SU-DHL-6 (cell line): ENCODE data around the gene ARMH1.

Source experiments
- H2AFZ ChIP-seq: fragments of 200-600 bp; sonication (generic); 2 replicates; pipeline ENCODE4 v1.6.1; 2014; ENCODE audit warnings: low read depth, mild to moderate bottlenecking, moderate library complexity, mixed read lengths, antibody characterized with exemption, low read length; ENCODE audit not compliant: severe bottlenecking
- H3F3A ChIP-seq: fragments of 200-600 bp; shearing (Covaris generic); 2 replicates; pipeline ENCODE4 v1.6.0; 2016; ENCODE audit warnings: antibody characterized with exemption, mild to moderate bottlenecking; ENCODE audit not compliant: insufficient read depth
- H3K27ac ChIP-seq: fragments of 200-600 bp; sonication (generic); 2 replicates; pipeline ENCODE4 v1.5.1; 2016; ENCODE audit warnings: low read depth, mild to moderate bottlenecking, low read length, moderate library complexity, mixed read lengths
- H3K27me3 ChIP-seq: fragments of 200-600 bp; sonication (generic), shearing (Covaris generic); 2 replicates; pipeline ENCODE4 v1.6.0; 2014; ENCODE audit warnings: mild to moderate bottlenecking, low read length
- H3K36me3 ChIP-seq: fragments of 200-600 bp; sonication (generic); 2 replicates; pipeline ENCODE4 v1.6.1; 2014; ENCODE audit warnings: mild to moderate bottlenecking, low read length, mixed read lengths
- H3K4me2 ChIP-seq: fragments of 300-600, 200-600 bp; shearing (Covaris generic), sonication (generic); 2 replicates; pipeline ENCODE4 v1.6.0; 2014; ENCODE audit warnings: low read length, low read depth, mild to moderate bottlenecking; ENCODE audit not compliant: poor library complexity, severe bottlenecking
- H3K4me3 ChIP-seq: fragments of 200-600 bp; sonication (generic); 2 replicates; pipeline ENCODE4 v1.5.1; 2014; ENCODE audit warnings: antibody characterized with exemption, low read length, mild to moderate bottlenecking, mixed read lengths; ENCODE audit not compliant: insufficient read depth, poor library complexity, severe bottlenecking
- H3K79me2 ChIP-seq: fragments of 200-600 bp; sonication (generic); 2 replicates; pipeline ENCODE4 v1.6.1; 2014; ENCODE audit warnings: mild to moderate bottlenecking, low read length, moderate library complexity; ENCODE audit not compliant: insufficient read depth
- H3K9ac ChIP-seq: fragments of 200-600 bp; sonication (generic); 2 replicates; pipeline ENCODE4 v1.7.0; 2014; ENCODE audit warnings: mild to moderate bottlenecking, low read length
- H3K9me2 ChIP-seq: fragments of 200-600 bp; sonication (generic); replicated peaks from 2 replicates; pipeline ENCODE4 v1.6.1; 2014; ENCODE audit warnings: low read length; ENCODE audit not compliant: insufficient read depth
- H3K9me3 ChIP-seq: fragments of 200-600 bp; sonication (generic); 2 replicates; pipeline ENCODE4 v1.6.1; 2014; ENCODE audit warnings: low read length, mixed read lengths; ENCODE audit not compliant: insufficient read depth
- H4K20me1 ChIP-seq: fragments of 200-600 bp; sonication (generic); 2 replicates; pipeline ENCODE4 v1.6.1; 2014; ENCODE audit warnings: low read depth, mild to moderate bottlenecking, antibody characterized with exemption, low read length, moderate library complexity, mixed read lengths
- EZH2phosphoT487 ChIP-seq: fragments of 200-600 bp; sonication (generic), shearing (Covaris generic); conservative IDR thresholded peaks from 2 replicates; pipeline ENCODE4 v1.6.1; 2018; ENCODE audit warnings: mild to moderate bottlenecking, antibody characterized with exemption, low read length, moderate library complexity, mixed read lengths
- TF ChIP-seq, protein P1 (sequence below): fragments of 200-600 bp; sonication (generic); IDR thresholded peaks from one replicate; pipeline ENCODE4 v1.5.1; 2017; ENCODE audit warnings: antibody characterized with exemption, mild to moderate bottlenecking, low read length, moderate library complexity; ENCODE audit not compliant: insufficient read depth, poor library complexity, severe bottlenecking

Gene ARMH1

DNA sequence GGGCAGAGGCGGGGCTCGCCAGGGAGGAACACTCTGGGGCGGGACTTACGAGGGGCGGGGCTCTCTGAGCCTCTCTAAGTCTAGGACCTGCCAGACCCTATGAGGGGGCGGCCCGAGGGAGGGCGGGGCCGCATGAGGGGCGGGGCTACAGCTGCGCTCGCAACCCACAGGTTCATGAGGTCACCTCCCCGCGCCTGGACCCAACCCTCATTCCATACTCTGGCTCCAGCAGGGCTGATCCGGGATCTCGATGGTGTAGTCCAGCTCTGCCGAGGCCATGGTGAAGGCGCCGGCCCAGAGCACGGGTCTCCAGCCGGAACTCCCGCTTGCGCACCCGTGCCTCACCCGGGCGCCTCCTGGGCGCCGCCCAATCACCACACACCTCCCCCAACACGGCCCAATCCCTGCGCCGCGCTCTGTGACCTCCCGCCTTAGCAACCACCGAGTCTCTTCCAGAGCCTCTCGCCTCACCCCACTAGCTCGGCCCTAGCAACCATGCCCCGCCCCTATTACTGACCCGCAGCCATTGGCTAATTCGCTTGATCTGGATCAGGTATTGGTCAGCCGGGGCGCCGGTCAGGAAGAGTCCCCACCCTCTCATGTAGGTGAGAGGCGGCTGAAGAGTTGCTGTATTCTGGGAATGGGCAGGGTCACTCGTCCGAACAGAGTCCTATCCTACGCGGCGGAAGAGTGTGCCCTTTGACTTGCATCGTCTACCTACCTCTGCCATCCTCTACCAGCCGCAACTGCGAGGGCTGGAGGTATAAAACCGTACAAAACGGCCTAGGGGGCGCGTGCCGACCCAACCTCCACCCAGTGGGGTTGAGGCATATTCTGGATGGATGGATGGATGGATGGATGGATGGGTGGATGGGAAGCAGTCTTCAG, at the start of gene ARMH1, which contains the start of gene TMEM53:
Gene ARMH1 (plus strand): TSS at position 602 of the 888 bp plus-strand sequence. CDS start 14,984 bp downstream, outside the sequence.
Gene TMEM53 (minus strand): TSS at position 369 of the 888 bp plus-strand sequence. CDS start 90 bp downstream, at position 279.
- no peaks in the 10 kb centered on the region for H3K9me3 ChIP-seq
- no peaks in the 10 kb centered on the region for H3K36me3 ChIP-seq
- peak within 1 kb of the TSS; percentile 60 for H3K9ac ChIP-seq
- no peaks in the 10 kb centered on the region for H3F3A ChIP-seq
- H3K4me2 ChIP-seq: peak within 1 kb of the TSS; percentile 66
- no peaks in the 10 kb centered on the region for H4K20me1 ChIP-seq
- peak within 1 kb of the TSS; percentile 77 for H2AFZ ChIP-seq
- peak within 1 kb of the TSS; percentile 44; the same call in 1 of the 2 replicates for H3K27ac ChIP-seq
- TF ChIP-seq, protein P1, sequence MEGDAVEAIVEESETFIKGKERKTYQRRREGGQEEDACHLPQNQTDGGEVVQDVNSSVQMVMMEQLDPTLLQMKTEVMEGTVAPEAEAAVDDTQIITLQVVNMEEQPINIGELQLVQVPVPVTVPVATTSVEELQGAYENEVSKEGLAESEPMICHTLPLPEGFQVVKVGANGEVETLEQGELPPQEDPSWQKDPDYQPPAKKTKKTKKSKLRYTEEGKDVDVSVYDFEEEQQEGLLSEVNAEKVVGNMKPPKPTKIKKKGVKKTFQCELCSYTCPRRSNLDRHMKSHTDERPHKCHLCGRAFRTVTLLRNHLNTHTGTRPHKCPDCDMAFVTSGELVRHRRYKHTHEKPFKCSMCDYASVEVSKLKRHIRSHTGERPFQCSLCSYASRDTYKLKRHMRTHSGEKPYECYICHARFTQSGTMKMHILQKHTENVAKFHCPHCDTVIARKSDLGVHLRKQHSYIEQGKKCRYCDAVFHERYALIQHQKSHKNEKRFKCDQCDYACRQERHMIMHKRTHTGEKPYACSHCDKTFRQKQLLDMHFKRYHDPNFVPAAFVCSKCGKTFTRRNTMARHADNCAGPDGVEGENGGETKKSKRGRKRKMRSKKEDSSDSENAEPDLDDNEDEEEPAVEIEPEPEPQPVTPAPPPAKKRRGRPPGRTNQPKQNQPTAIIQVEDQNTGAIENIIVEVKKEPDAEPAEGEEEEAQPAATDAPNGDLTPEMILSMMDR: no peak
- no peak for TF ChIP-seq EZH2phosphoT487
- H3K9me2 ChIP-seq: no peaks in the 10 kb centered on the region
- H3K79me2 ChIP-seq: no peaks in the 10 kb centered on the region
- peak within 1 kb of the TSS; percentile 67 for H3K4me3 ChIP-seq
- no peaks in the 10 kb centered on the region for H3K27me3 ChIP-seq

DNA sequence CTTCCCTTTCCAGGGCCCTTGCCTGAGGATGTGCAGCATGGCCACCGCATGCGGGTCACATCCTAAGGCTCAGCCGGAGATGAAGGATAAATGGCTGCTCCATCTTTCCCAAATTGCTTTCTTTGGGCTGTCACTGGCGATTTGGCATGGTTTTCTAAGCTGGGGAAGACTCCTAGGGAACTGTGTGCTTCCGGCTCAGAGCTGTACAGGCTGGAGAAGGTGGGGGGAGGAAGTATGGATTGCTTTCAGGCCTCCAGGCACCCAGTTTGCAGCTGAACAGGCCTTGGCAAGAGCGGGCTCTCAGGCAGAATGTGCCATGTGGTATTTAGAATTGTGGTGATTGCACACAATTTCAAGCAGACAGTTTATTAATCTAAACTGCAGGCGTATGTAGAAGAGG, 49.2 kb upstream of the ARMH1 start:
- no peak overlapping the region for H2AFZ ChIP-seq
- no peaks in the 10 kb centered on the region for H3K36me3 ChIP-seq

DNA sequence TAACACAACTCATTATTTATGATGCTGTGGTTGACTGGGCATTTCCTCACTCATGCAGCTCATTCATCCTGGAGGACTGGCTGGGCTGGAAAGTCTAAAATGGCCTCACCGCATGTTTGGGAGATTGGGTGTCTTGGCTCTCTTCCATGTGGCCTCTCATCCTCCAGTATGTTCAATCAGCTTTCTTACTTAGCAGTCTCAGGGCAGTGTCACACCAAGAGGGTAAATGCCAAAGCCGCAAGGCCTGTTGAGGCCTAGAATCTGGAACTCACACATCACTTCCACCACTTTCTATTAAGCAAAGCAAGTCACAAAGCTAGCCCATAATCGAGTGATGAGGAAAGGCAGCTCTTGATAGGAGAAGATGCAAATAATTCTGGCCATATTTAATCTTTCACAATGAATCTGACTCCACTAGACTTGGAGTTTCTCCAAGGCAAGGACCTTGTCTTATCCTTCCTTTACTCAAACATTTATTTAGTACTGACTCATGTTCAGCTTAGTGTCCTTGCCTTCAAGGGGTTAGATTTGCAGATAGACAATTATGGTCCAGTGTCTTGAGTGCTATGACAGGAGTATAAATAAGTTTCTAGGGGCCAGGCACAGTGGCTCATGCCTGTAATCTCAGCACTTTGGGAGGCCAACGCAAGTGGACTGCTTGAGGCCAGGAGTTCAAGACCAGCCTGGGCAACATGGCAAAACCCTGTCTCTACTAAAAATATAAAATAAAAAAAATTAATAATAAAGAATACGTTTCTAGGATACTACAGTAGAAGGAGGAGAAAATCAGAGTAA, 45.4 kb upstream of the ARMH1 start:
- no peak for TF ChIP-seq EZH2phosphoT487
- TF ChIP-seq, protein P1: no peak
- Histone ChIP-seq H3K27me3 (no peaks in the 10 kb centered on the region), H3K4me3 (no peak overlapping the region), H3K4me2 (no peak overlapping the region), H3K9ac (no peak overlapping the region), H3K9me2 (no peaks in the 10 kb centered on the region), H3F3A (0 out of 2 replicates have a peak, but pooled peaks cover 5% of the 10 kb centered on the region), H4K20me1 (no peaks in the 10 kb centered on the region), H2AFZ (no peak overlapping the region), H3K27ac (no peak overlapping the region), H3K36me3 (no peaks in the 10 kb centered on the region), H3K9me3 (no peaks in the 10 kb centered on the region), H3K79me2 (peaks cover 11% of the 10 kb centered on the region; the same call in 1 of the 2 replicates)

More for the DNA sequence above, 49.2 kb upstream of the ARMH1 start:
- Histone ChIP-seq H3K27me3 (no peaks in the 10 kb centered on the region), H3K9ac (no peak overlapping the region), H3K79me2 (no peaks in the 10 kb centered on the region), H4K20me1 (no peaks in the 10 kb centered on the region), H3K4me2 (no peak overlapping the region), H3K9me3 (no peaks in the 10 kb centered on the region), H3K9me2 (no peaks in the 10 kb centered on the region), H3F3A (no peaks in the 10 kb centered on the region), H3K4me3 (no peak overlapping the region), H3K27ac (no peak overlapping the region)
- no peak for TF ChIP-seq EZH2phosphoT487
- TF ChIP-seq, protein P1: no peak
